LNCaP clone FGC (cell line): ENCODE data around the gene TNFRSF14.

Experiments
- DNase-seq: peaks from one replicate; pipeline ENCODE4 v3.0.0-alpha.2; 2011; ENCODE audit warnings: low read depth
- H3K4me3 ChIP-seq: 2 replicates; pipeline ENCODE4 v1.5.1; 2011; ENCODE audit warnings: mild to moderate bottlenecking, low read depth, low read length, control low read depth
- TF ChIP-seq, protein P1 (sequence below): IDR thresholded peaks from 2 replicates; pipeline ENCODE4 v1.5.1; 2012; ENCODE audit warnings: mild to moderate bottlenecking; ENCODE audit not compliant: control insufficient read depth, insufficient read depth; ENCODE audit errors: extremely low read depth

TNFRSF14 gene

DNA sequence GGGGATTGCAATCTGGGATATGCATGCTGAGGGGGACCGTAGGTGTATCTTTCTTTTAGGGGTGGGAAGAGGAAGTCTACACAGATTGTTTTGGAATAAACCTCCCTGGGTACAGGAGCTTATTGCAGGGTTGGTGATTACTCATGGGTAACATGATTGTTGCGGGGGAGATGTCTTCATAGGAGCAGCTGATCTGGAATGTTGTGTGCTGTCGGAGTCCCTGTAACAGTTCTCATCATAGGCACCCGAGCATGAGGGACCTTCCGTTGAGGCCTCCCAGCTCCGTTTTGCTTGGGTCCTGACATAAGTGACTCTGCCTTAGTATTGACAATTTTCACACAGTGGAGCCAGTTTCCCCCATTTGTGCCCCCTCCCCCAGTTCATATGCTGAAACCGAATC, 26.2 kb downstream of the TNFRSF14 start:
- no peak for DNase-seq
- TF ChIP-seq, protein P1, sequence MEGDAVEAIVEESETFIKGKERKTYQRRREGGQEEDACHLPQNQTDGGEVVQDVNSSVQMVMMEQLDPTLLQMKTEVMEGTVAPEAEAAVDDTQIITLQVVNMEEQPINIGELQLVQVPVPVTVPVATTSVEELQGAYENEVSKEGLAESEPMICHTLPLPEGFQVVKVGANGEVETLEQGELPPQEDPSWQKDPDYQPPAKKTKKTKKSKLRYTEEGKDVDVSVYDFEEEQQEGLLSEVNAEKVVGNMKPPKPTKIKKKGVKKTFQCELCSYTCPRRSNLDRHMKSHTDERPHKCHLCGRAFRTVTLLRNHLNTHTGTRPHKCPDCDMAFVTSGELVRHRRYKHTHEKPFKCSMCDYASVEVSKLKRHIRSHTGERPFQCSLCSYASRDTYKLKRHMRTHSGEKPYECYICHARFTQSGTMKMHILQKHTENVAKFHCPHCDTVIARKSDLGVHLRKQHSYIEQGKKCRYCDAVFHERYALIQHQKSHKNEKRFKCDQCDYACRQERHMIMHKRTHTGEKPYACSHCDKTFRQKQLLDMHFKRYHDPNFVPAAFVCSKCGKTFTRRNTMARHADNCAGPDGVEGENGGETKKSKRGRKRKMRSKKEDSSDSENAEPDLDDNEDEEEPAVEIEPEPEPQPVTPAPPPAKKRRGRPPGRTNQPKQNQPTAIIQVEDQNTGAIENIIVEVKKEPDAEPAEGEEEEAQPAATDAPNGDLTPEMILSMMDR = no peak
- no peak overlapping the region for H3K4me3 ChIP-seq

DNA sequence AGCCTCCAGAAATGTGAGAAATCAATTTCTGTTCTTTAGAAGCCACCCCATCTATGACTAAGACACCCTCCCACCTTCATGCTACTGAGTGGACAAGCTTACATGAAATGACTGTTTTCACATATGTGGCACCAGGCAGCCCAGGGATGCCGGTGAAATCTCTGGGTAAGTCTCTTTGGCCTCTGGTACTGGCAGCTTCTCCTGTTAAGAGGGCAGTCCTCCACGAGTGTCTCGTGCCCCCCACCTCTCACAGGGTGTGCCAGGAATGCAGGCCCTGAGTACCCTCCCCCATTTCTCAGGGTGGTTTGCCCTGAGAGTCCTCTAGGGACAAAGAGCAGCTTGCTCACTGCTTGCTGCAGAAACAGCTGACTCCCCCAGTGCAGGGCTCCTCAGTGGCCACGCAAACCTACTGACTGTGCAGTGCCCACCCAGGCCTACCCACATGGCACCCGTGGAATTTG, 27.2 kb downstream of the TNFRSF14 start:
- TF ChIP-seq, protein P1 = no peak
- peak overlapping the region; percentile 52 for H3K4me3 ChIP-seq
- DNase-seq = no peak

DNA sequence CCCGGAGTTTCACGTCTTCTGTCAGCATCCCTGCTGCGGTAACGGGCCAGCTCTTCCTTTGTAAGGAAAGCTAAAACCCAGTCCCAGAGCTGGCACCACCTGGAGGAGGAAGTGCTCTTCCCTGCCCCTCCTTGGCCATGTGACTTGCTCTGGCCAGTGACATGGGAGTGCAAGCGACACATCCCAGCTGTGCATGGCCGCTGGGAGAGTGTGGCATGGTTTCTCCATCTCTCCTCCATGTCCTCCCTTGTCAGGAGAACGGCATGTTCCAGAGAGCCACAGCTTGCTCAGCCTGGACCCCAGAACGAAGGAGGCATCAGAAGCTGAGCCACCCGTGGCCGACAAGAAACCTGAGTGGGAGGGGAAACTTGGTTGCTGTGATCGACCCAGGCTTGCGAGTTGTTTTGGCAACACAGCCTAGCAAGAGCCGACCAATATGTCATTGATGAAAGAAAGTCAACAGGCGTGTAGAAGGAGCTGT, 27.7 kb downstream of the TNFRSF14 start:
- peak overlapping the region; percentile 52 for H3K4me3 ChIP-seq
- peak; percentile 79 for DNase-seq
- TF ChIP-seq, protein P1 = no peak

DNA sequence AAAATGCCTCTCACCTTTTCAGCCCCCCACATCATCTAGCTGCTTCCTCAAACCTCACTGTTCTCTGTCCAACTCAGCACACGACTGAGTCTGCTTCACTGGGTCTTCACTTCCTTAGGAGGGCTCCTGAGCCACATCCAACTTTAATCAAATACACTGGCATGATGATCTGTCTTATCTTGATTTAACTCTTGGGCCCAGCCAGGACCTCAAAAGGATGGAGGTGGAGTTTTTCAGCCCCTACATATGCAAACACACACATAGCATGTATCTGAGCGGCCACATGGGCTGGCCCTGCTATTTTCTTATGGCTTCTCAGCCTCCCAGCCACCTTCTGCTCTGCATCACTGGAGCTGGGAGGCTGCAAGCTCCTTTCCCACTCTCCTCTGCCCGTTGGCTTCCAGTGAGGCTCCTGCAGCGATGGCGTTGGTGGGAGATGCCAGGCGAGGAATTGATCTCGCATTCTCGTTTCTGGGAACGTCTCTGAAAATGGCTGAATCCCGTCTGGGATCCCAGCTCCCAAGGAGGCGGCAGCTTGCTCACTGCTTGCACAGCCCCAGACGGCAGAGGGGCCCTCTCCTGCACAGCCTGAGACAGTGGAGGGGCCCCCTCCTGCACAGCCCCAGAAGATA, 28.6 kb downstream of the TNFRSF14 start:
- TF ChIP-seq, protein P1 = no peak
- DNase-seq = no peak
- peak overlapping the region; percentile 95 for H3K4me3 ChIP-seq

DNA sequence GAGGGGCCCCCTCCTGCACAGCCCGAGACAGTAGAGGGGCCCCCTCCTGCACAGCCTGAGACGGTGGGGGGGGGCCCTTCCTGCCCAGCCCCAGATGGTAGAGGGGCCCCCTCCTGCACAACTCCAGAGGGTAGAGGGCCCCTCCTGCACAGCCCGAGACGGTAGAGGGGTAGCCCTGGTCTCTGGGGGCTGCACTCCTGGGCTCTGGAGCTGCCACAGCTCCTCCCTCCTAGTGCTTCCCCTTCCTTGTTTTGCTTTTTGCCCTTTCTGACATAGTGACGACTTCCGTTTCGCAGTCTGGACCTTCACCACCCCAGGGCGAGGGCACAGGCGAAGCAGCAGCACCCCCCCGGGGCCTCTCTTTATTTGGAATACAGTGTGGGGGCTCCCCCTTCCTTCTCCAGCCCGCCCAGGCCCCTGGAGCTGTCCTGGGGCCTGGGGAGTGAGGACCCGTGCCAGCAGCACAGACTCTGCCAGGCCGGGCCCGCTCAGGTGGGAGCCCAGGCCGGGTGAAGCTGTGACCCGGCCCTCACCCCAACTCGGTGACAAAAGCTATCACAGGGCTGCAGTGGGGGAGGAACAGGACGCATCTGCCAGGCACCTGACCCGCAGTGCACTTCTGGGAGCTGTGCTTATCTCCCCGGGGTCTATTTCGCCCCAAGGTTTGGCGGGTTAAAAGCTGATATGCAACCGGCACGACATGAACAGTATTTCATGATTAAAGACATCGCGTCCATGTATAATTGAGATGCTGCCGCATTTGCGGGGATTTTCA, 29.3 kb downstream of the TNFRSF14 start:
- H3K4me3 ChIP-seq = peak overlapping the region; percentile 95
- DNase-seq = no peak
- TF ChIP-seq, protein P1 = no peak

DNA sequence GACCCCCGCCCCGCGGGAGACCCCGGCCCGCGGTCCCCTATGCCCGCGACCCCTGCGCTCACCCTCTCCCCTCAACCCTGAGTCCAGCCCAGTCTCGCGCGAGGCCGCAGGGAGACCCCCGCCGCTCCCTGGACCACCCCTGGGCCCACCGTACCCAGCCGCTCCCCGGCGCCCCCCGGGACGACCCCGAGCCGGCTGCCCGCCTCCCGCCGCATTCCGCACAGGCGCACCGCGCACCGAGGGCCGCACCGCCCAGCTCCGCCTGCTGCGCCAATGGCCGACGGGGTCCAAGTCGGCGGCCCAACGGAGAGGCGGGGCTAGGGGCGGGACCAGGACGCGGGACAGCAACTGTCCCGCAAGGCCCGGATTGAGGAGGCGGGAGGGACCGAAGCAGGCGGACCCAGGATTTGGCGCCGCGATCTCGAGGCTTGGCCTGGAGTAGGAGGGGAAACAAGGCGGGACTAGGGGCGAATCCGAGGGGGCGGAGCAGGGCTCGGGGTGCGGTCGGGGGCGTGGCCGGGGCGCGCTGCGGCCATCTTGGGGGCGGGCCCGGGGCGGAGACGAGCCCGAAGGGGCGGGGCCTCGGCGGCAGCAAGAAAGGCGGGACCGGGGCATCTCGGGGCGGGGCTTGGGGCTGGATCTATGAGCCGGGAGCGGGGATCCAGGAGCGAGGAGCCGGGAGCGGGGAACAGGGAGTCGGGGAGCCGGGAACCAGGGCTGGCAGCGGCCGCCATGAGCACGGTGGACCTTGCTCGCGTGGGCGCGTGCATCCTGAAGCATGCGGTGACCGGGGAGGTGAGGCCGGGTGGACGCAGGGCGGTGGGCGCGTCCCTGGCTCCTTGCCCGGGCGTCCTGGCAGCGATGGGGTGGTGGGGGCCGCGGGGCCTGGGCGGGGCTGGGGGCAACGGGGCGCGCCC, 30.2 kb downstream of the TNFRSF14 start, which contains the start of gene PRXL2B:
Gene PRXL2B (plus strand): TSS at position 624 of the 917 bp plus-strand sequence. CDS start 109 bp downstream, at position 733.
- peak; percentile 95 for DNase-seq
- TF ChIP-seq, protein P1 = no peak
- H3K4me3 ChIP-seq = peak within 1 kb of the TSS; percentile 95
